Thyroid gland (tissue), 4 donors: ENCODE data around the gene PPARGC1A.

Source experiments
- CTCF ChIP-seq, 6 experiments: fragments of 200-600 bp in 3 of 6; fragments of 450-650 bp in 3 of 6; sonication (generic) in 3 of 6; IDR thresholded peaks; one replicate each; pipeline ENCODE4 v1.5.1; 2016 to 2019; ENCODE audit warnings: antibody characterized with exemption in 6 of 6, mild to moderate bottlenecking in 2 of 6, inconsistent platforms in 1 of 6, moderate library complexity in 1 of 6
- POLR2A ChIP-seq, 2 donors: fragments of 450-650 bp; IDR thresholded peaks; one replicate each; pipeline ENCODE4 v1.6.1; 2017; ENCODE audit warnings: antibody characterized with exemption in 2 of 2, mild to moderate bottlenecking in 2 of 2, moderate library complexity in 1 of 2

GRCh38 chr4:23874536-23874901, 15.3 kb downstream of the PPARGC1A start:
- TF ChIP-seq CTCF (IDR thresholded peaks at IDR 0.05) (no peak), POLR2A (IDR thresholded peaks at IDR 0.05) (no peak)
